ENCODE results near the gene CCNY.

The CCNY gene

GRCh38 chr10:35540296-35541164 is 204.2 kb downstream of the CCNY start:
- DNase-seq = no peak

- DNase-seq = no peak
Observed at GRCh38 chr10:35541720-35542119, 205.4 kb downstream of the CCNY start.

GRCh38 chr10:35542303-35542702 is 206.0 kb downstream of the CCNY start:
- DNase-seq = no peak

GRCh38 chr10:35545079-35545657 is 208.9 kb downstream of the CCNY start:
- DNase-seq = no peak

GRCh38 chr10:35545878-35546590 is 209.7 kb downstream of the CCNY start:
- DNase-seq = no peak

- no peak for DNase-seq
Observed at GRCh38 chr10:35546824-35547225, 210.5 kb downstream of the CCNY start.

- DNase-seq = no peak
Observed at GRCh38 chr10:35552650-35553342, 216.5 kb downstream of the CCNY start.

GRCh38 chr10:35554036-35554435 is 217.7 kb downstream of the CCNY start:
- DNase-seq = no peak

GRCh38 chr10:35554461-35555056 is 218.2 kb downstream of the CCNY start:
- no peak for DNase-seq

- no peak for DNase-seq
Observed at GRCh38 chr10:35555962-35556930, 219.9 kb downstream of the CCNY start.

GRCh38 chr10:35558276-35558675 is 222.0 kb downstream of the CCNY start:
- DNase-seq = no peak

GRCh38 chr10:35559416-35559815 is 223.1 kb downstream of the CCNY start:
- DNase-seq = no peak

GRCh38 chr10:35561715-35562114 is 225.4 kb downstream of the CCNY start:
- DNase-seq = no peak

GRCh38 chr10:35562427-35562826 is 226.1 kb downstream of the CCNY start:
- DNase-seq = no peak

GRCh38 chr10:35563261-35563891 is 227.1 kb downstream of the CCNY start:
- no peak for DNase-seq

- DNase-seq = no peak
Observed at GRCh38 chr10:35564341-35564968, 228.1 kb downstream of the CCNY start.

- DNase-seq = no peak
Observed at GRCh38 chr10:35565602-35566081, 229.3 kb downstream of the CCNY start.

GRCh38 chr10:35567951-35568350 is 231.6 kb downstream of the CCNY start:
- DNase-seq = no peak

- DNase-seq = no peak
Observed at GRCh38 chr10:35568483-35569015, 232.2 kb downstream of the CCNY start.

- no peak for DNase-seq
Observed at GRCh38 chr10:35569111-35569707, 232.9 kb downstream of the CCNY start.

Data from NCI-H187 treated with DMSO at 0.1 percent for 48 hours (cell line).